ENCODE data around the gene KLHL14.

DNA sequence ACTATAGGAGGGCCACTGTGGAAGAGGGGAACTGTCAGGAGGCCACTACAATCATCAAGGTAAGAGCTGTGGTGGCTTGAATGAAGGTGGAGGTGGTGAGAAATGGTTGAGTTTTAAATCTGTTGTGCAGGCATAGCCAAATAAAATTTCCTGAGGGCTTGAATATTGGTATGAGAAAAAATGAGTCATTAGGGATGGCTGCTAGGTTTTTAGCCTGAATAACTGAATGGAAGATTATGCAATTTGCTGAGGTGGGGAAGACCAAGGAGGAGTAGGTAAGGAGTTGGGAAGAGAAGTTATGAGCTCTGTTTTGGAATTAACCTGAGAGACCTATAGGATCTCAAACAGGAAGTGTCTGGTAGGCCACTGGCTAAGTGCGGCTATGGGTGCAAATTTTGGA lies 84.0 kb downstream of the KLHL14 start:
- TF ChIP-seq POLR2A (IDR thresholded peaks at IDR 0.05; ENCODE audit: borderline replicate concordance, extremely low read depth, insufficient read depth, insufficient read length), result no peak
- TF ChIP-seq, protein P1, sequence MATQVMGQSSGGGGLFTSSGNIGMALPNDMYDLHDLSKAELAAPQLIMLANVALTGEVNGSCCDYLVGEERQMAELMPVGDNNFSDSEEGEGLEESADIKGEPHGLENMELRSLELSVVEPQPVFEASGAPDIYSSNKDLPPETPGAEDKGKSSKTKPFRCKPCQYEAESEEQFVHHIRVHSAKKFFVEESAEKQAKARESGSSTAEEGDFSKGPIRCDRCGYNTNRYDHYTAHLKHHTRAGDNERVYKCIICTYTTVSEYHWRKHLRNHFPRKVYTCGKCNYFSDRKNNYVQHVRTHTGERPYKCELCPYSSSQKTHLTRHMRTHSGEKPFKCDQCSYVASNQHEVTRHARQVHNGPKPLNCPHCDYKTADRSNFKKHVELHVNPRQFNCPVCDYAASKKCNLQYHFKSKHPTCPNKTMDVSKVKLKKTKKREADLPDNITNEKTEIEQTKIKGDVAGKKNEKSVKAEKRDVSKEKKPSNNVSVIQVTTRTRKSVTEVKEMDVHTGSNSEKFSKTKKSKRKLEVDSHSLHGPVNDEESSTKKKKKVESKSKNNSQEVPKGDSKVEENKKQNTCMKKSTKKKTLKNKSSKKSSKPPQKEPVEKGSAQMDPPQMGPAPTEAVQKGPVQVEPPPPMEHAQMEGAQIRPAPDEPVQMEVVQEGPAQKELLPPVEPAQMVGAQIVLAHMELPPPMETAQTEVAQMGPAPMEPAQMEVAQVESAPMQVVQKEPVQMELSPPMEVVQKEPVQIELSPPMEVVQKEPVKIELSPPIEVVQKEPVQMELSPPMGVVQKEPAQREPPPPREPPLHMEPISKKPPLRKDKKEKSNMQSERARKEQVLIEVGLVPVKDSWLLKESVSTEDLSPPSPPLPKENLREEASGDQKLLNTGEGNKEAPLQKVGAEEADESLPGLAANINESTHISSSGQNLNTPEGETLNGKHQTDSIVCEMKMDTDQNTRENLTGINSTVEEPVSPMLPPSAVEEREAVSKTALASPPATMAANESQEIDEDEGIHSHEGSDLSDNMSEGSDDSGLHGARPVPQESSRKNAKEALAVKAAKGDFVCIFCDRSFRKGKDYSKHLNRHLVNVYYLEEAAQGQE (IDR thresholded peaks at IDR 0.05; ENCODE audit: low read depth), result no peak
- TF ChIP-seq, protein P2, sequence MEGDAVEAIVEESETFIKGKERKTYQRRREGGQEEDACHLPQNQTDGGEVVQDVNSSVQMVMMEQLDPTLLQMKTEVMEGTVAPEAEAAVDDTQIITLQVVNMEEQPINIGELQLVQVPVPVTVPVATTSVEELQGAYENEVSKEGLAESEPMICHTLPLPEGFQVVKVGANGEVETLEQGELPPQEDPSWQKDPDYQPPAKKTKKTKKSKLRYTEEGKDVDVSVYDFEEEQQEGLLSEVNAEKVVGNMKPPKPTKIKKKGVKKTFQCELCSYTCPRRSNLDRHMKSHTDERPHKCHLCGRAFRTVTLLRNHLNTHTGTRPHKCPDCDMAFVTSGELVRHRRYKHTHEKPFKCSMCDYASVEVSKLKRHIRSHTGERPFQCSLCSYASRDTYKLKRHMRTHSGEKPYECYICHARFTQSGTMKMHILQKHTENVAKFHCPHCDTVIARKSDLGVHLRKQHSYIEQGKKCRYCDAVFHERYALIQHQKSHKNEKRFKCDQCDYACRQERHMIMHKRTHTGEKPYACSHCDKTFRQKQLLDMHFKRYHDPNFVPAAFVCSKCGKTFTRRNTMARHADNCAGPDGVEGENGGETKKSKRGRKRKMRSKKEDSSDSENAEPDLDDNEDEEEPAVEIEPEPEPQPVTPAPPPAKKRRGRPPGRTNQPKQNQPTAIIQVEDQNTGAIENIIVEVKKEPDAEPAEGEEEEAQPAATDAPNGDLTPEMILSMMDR (IDR thresholded peaks at IDR 0.05 in 2 of 3, conservative IDR thresholded peaks at IDR 0.05 in 1 of 3; ENCODE audit: borderline replicate concordance in 1 of 3, insufficient read depth in 1 of 3, low read depth in 2 of 3, low read length in 2 of 3), result no peak
